Renal cortex interstitium (tissue), 11 donors: ENCODE results near the gene PHTF2. TPM values are rescaled to one million over a fixed set of nuclear protein-coding genes. Genes with fewer than 3 reads are reported as not detected.
"Not testable (repeated sequence)": the region's sequence is repeated elsewhere in the genome, so short reads cannot be mapped to it uniquely, and the experiment has no call there.

Source experiments
- DNase-seq, 11 donors: peaks; one replicate each; pipeline ENCODE4 v3.0.0-alpha.2; 2013; ENCODE audit warnings: low read depth in 9 of 11, low spot score in 4 of 11; ENCODE audit errors: extremely low read depth in 1 of 11
- polyA plus RNA-seq, 3 donors: library from polyadenylated mRNA; unstranded; fragments of 120-200 nt; gene quantifications; one replicate each; pipeline ENCODE4 v1.2.1, GENCODE V29; 2013; ENCODE audit not compliant: insufficient read length in 3 of 3

PHTF2 gene
- polyA plus RNA-seq, 3 donors: 22.4 to 32.1 (median 25.6) TPM

DNA sequence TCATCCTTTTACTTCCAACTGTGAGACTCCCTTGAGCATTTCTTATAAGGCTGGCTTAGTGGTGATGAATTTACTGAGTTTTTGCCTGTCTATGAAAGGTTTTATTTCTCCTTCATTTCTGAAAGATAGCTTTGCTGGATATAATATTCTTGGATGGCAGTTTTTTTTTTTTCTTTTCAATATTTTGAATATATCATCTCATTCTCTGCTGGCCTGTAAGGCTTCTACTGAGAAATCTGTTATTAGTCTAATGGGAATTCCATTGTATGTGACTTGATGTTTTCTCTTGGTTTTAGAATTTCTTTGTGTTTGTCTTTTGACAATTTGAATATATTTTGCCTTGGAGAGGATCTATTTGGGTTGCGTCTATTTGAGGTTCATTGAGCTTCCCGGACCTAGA is 22.4 kb downstream of the PHTF2 start:
- no peak for DNase-seq

DNA sequence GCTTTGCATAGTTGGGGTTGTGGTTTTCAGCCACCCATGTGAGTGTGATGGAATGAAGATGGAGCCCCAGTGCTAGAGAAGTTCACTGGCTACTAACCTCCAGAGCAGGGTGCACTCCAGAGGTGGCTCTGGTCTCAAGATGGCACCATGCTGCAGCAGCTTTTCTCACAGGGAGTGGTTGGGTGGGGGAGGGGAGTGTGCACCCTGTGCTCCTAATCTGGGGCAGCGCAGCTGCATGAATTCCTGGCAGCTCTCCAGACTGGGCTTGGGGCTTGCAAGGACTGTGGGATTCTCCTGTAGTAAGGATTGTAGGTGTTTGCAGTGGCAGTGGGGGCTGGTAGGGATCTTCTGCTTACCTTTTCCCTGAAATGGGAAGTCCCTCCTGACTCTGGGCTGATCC is 23.7 kb downstream of the PHTF2 start:
- no peak for DNase-seq

GRCh38 chr7:77823787-77824186 is 25.2 kb downstream of the PHTF2 start:
- no peak for DNase-seq

- DNase-seq: no peak
Measured at GRCh38 chr7:77824636-77825035, 26.1 kb downstream of the PHTF2 start.

- DNase-seq: no peak
Measured at GRCh38 chr7:77825131-77825530, 26.6 kb downstream of the PHTF2 start.

- DNase-seq: no peak
Measured at GRCh38 chr7:77826300-77826699, 27.7 kb downstream of the PHTF2 start.

GRCh38 chr7:77827999-77828398 is 29.4 kb downstream of the PHTF2 start:
- DNase-seq: no peak

- DNase-seq: no peak
Measured at GRCh38 chr7:77830649-77831355, 32.2 kb downstream of the PHTF2 start.

DNA sequence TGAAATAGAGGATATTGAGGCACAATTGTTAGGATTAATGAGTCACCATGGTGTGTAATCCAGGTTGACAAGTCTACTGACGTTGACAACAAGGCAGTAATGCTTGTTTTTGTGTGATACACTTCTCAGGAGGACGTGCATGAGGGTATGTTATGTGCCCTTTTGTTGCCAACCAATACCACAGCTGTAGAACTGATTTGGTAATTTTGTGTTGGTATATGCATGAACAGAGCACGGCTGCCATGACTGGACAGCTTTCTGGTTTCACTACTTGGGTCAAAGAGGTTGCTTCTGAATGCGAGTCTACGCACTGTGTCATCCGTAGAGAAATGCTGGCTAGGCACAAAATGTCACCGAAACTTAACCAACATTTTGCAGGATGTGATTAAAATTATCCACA is 32.9 kb downstream of the PHTF2 start:
- no peak for DNase-seq

GRCh38 chr7:77831953-77832352 is 33.4 kb downstream of the PHTF2 start:
- no peak for DNase-seq

GRCh38 chr7:77833136-77833535 is 34.6 kb downstream of the PHTF2 start:
- no peak for DNase-seq

GRCh38 chr7:77836425-77836824 is 37.9 kb downstream of the PHTF2 start:
- not testable (repeated sequence) for DNase-seq

DNA sequence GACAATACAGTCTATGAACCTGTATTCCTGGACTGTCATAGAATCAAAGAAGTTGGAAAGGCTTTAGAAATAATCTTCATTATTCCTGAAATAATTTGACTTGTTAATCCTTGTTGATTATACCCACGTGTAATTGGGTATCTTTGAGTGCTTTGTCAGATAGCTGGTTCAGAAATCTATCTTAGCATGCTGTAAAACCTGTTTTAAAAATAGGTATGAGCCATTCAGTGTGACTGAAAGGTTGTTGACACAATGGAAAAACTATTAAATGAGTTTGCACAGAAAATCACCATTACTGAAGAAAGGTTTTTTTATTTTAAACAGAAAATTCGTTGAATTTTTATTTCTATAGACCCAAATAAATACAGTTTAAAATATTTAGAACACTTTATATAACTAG is 38.7 kb downstream of the PHTF2 start:
- no peak for DNase-seq

- DNase-seq: no peak
Measured at GRCh38 chr7:77837966-77838365, 39.4 kb downstream of the PHTF2 start.

GRCh38 chr7:77838929-77839491 is 40.4 kb downstream of the PHTF2 start:
- DNase-seq: no peak

DNA sequence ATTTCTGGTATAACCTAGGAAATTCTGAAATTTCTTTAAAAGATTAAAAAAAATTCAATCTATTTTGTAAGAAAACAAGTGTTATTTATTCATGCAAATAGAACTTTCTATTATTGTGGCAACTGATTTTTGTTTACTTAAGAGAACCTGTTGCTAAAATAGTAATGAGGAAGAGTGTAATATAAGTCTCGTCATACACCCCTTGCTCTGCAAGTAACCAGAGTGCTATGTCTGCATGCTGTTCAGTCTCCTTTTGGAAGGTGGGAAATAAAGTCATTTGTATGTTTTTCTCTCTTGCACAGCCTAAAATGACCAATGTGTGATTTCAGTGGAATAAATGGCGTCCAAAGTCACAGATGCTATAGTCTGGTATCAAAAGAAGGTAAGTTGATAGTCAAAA is 41.3 kb downstream of the PHTF2 start:
- no peak for DNase-seq

- DNase-seq: no peak
Measured at GRCh38 chr7:77843194-77843593, 44.6 kb downstream of the PHTF2 start.

DNA sequence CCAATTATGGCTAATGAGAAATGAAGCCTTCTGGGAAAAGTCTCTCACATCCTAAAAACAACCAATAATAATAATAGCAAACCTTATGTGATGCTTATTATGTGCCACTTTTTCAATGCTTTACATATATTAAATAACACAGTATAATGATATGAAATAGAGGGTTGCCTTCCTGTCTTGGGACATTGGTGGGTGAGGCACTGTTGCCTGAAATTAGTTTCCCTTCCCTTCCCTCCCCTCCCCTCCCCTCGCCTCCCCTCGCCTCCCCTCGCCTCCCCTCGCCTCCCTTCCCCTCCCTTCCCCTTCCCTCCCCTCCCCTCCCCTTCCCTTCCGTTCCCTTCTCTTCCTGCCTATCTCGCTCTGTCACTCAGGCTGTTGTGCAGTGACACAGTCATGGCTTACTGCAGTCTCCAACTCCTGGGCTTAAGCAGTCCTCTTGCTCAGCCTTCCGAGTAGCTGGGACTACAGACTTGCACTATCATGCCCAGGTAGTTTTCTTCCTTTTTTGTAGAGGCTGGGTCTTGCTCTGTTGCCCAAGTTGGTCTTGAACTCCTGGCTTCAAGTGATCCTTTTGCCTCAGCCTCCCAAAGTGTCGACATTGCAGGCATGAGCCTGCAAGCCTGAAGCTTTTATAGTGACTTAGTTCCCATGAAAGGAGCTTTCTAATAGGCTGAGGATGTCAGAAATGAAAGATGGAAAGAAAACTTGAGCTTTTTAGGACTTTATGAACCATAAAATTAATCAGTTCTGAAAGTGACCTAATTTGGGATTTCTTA is 47.9 kb downstream of the PHTF2 start:
- no peak for DNase-seq

DNA sequence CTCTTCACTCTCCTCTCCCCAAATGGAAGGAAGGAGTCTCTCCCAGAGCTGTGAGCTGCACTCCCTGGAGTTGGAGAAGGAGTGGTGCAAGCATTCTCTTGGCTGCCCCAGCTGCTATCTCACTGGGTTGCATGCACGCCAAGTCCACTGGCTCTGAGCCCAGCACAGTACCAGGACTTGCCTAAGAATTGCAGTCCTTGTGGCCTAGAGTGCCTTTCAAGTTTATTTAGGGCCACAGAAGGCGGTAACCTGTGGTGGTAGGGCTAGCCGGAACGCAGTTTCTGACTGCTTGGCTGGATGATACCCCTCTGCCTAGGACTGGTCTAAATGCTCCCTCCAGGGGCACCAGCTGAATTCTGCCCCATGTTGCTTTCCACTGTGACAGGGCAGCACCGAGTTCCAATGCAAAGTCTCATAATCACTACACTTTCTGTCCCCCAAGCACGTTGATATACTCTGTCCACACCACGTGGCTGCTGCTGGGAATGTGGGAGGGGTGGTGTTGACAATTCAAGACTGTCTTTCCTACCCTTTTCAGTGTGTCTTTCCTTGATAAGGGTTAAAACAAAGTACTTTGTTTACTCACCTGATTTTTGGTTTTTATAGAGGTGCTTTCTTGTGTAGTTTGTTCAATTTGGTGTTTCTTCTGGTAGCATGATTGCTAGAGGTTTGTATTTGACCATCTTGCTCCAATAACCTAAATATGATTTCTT is 57.0 kb downstream of the PHTF2 start:
- DNase-seq: no peak

GRCh38 chr7:77858278-77858677 is 59.7 kb downstream of the PHTF2 start:
- no peak for DNase-seq
